B cell (primary cell): ENCODE data around the gene SLC2A9. TPM values are rescaled to one million over a fixed set of nuclear protein-coding genes. Genes with fewer than 3 reads are reported as not detected.

Source experiments
- ATAC-seq: fragments of 200-7000 bp; cut with Tn5 transposase; one replicate; pipeline ENCODE4 v1.10.0; 2021; ENCODE audit warnings: low read depth, mild to moderate bottlenecking, moderate number of reproducible peaks, moderate library complexity
- CTCF ChIA-PET: fragments of 350-600 bp; sonication (Branson Sonifier 250); formaldehyde crosslinking; loops from one replicate; lab custom pipeline; 2021; ENCODE audit warnings: antibody characterized with exemption, inconsistent platforms; lab: Charles Lee
- POLR2A ChIA-PET: fragments of 350-600 bp; sonication (Branson Sonifier 250); formaldehyde crosslinking; loops from one replicate; lab custom pipeline; 2021; ENCODE audit warnings: antibody characterized with exemption; lab: Charles Lee
- DNase-seq: peaks from one replicate; pipeline ENCODE4 v3.0.0; 2013
- H2AFZ ChIP-seq: 2 replicates; pipeline ENCODE4 v1.6.1; 2012; ENCODE audit warnings: mild to moderate bottlenecking, low read depth, low read length; ENCODE audit not compliant: insufficient read depth, poor library complexity, severe bottlenecking
- H3K27ac ChIP-seq, 2 donors: 1 replicate in 1 of 2; 2 replicates in 1 of 2; pipeline ENCODE4 v1.5.1; 2012 to 2013; ENCODE audit warnings: low read length in 2 of 2, mild to moderate bottlenecking in 2 of 2, moderate library complexity in 1 of 2
- H3K27me3 ChIP-seq, 4 experiments: fragments of 200-600 bp in 1 of 4; sonication (generic) in 1 of 4; replicated peaks in 1 of 4; 1 replicate in 2 of 4; 2 replicates in 2 of 4; pipeline versions ENCODE4 v1.6.1 to v1.7.0; 2013 to 2016; ENCODE audit warnings: low read length in 3 of 4, mild to moderate bottlenecking in 2 of 4, mixed read lengths in 1 of 4, moderate library complexity in 1 of 4; ENCODE audit not compliant: insufficient read depth in 4 of 4, control insufficient read depth in 3 of 4; ENCODE audit errors: control extremely low read depth in 1 of 4
- H3K36me3 ChIP-seq, 2 experiments: replicated peaks in 1 of 2; 1 replicate in 1 of 2; 2 replicates in 1 of 2; pipeline versions ENCODE4 v1.6.1 to v1.7.1; 2013; ENCODE audit warnings: low read length in 1 of 2; ENCODE audit not compliant: insufficient read depth in 2 of 2, control insufficient read depth in 1 of 2; ENCODE audit errors: control extremely low read depth in 1 of 2, extremely low read depth in 1 of 2
- H3K4me1 ChIP-seq, 2 donors: fragments of 200-600 bp in 1 of 2; sonication (generic) in 1 of 2; 1 replicate in 1 of 2; 2 replicates in 1 of 2; pipeline versions ENCODE4 v1.5.1 to v1.6.1; 2013 to 2017; ENCODE audit warnings: low read length in 2 of 2; ENCODE audit not compliant: control insufficient read depth in 2 of 2, insufficient read depth in 2 of 2
- H3K4me2 ChIP-seq: replicated peaks from 2 replicates; pipeline ENCODE3; 2012; ENCODE audit warnings: mild to moderate bottlenecking, low read depth, low read length; ENCODE audit not compliant: poor library complexity, severe bottlenecking
- H3K4me3 ChIP-seq, 5 experiments: fragments of 200-600 bp in 1 of 5; sonication (generic) in 1 of 5; 1 replicate in 3 of 5; 2 replicates in 2 of 5; pipeline versions ENCODE4 v1.5.1 to v1.7.0; 2011 to 2016; ENCODE audit warnings: low read length in 4 of 5, mild to moderate bottlenecking in 4 of 5, low read depth in 2 of 5, control low read depth in 1 of 5, moderate library complexity in 1 of 5; ENCODE audit not compliant: insufficient read depth in 1 of 5; ENCODE audit errors: control extremely low read depth in 1 of 5, extremely low read depth in 1 of 5
- H3K79me2 ChIP-seq: fragments of 200-600 bp; sonication (generic); one replicate; pipeline ENCODE4 v1.6.0; 2016; ENCODE audit warnings: low read length; ENCODE audit not compliant: control insufficient read depth, insufficient read depth
- H3K9ac ChIP-seq: fragments of 200-600 bp; sonication (generic); 2 replicates; pipeline ENCODE4 v1.6.1; 2017; ENCODE audit warnings: mild to moderate bottlenecking, low read length, moderate library complexity
- H3K9me3 ChIP-seq, 3 donors: one replicate each; pipeline versions ENCODE4 v1.6.1 to v1.7.1; 2013; ENCODE audit warnings: low read length in 2 of 3; ENCODE audit not compliant: control insufficient read depth in 2 of 3, insufficient read depth in 1 of 3; ENCODE audit errors: control extremely low read depth in 1 of 3
- H4K20me1 ChIP-seq: 2 replicates; pipeline ENCODE4 v1.6.0; 2012; ENCODE audit warnings: mild to moderate bottlenecking, low read length; ENCODE audit not compliant: insufficient read depth, control insufficient read depth, poor library complexity, severe bottlenecking
- H3K27ac Mint-ChIP-seq: one replicate; pipeline ENCODE4 v1.8.0; 2021; ENCODE audit warnings: mixed read lengths
- H3K27me3 Mint-ChIP-seq: one replicate; pipeline ENCODE4 v1.8.0; 2021; ENCODE audit warnings: mixed read lengths
- H3K4me1 Mint-ChIP-seq: one replicate; pipeline ENCODE4 v1.8.0; 2021; ENCODE audit warnings: mixed read lengths
- H3K4me3 Mint-ChIP-seq: one replicate; pipeline ENCODE4 v1.8.0; 2021; ENCODE audit warnings: mixed read lengths
- H3K9me3 Mint-ChIP-seq: one replicate; pipeline ENCODE4 v1.8.0; 2022; ENCODE audit warnings: mixed read lengths; ENCODE audit not compliant: insufficient read depth
- CTCF ChIP-seq: fragments of 200-600 bp; IDR thresholded peaks from one replicate; pipeline ENCODE4 v1.8.0; 2022; ENCODE audit warnings: antibody characterized with exemption, mild to moderate bottlenecking
- EZH2 ChIP-seq: IDR thresholded peaks from 2 replicates; pipeline ENCODE4 v1.6.1; 2012; ENCODE audit warnings: borderline replicate concordance, low read depth, mild to moderate bottlenecking, moderate library complexity, low read length; ENCODE audit not compliant: insufficient read depth, poor library complexity, severe bottlenecking
- WGBS: methylation state at CpG from one replicate; pipeline ENCODE4 v1.1.5; 2013; ENCODE audit warnings: missing lambda C conversion rate; ENCODE audit not compliant: insufficient coverage; 5-methylcytosine and 5-hydroxymethylcytosine counted together
- intact Hi-C: fragments of 100-400 bp; cut with micrococcal nuclease; formaldehyde crosslinking; loops from one replicate; pipeline ENCODE4 v1.10.0; 2022
- polyA plus RNA-seq: library from polyadenylated mRNA; depleted of rRNA; stranded (reverse); fragments of >200 nt; gene quantifications from 2 replicates; pipeline ENCODE4 v1.2.3, GENCODE V29; 2012
- total RNA-seq, 2 donors: library from RNA; stranded (reverse); fragments of 120-200 nt in 1 of 2; gene quantifications; 1 replicate in 1 of 2; 2 replicates in 1 of 2; pipeline versions ENCODE4 v1.2.3 to v1.2.4, GENCODE V29; 2013 to 2022

SLC2A9 gene
- total and polyA plus RNA-seq, 2 donors (not counting 1 experiment from before 2014, with no cell fraction given) = 0.89 to 2.1 TPM

GRCh38 chr4:9996319-9997110 lies 24.8 kb downstream of the SLC2A9 start:
- no peak overlapping the region for H3K27ac ChIP-seq
- no peak overlapping the region for H2AFZ ChIP-seq
- no peaks in the 10 kb centered on the region for H3K27me3 ChIP-seq
- peaks cover 10% of the 10 kb centered on the region for H3K4me1 Mint-ChIP-seq
- no peak overlapping the region for H3K4me3 ChIP-seq
- TF ChIP-seq CTCF (no peak), EZH2 (no peak)
- no peak overlapping the region for H3K27ac Mint-ChIP-seq
- intact Hi-C loops = no loop called here
- DNase-seq (no peak), ATAC-seq (no peak)
- no peak overlapping the region for H3K9ac ChIP-seq
- ChIA-PET POLR2A (no interaction called here), CTCF (no interaction called here)
- no peaks in the 10 kb centered on the region for H3K27me3 Mint-ChIP-seq
- H3K9me3 ChIP-seq = no peaks in the 10 kb centered on the region
- H3K9me3 Mint-ChIP-seq = no peaks in the 10 kb centered on the region
- H3K4me1 ChIP-seq = peaks cover 0 to 5% of the 10 kb centered on the region in 2 donors
- no peaks in the 10 kb centered on the region for H4K20me1 ChIP-seq
- H3K4me2 ChIP-seq = no peak overlapping the region
- H3K79me2 ChIP-seq = no peaks in the 10 kb centered on the region
- H3K4me3 Mint-ChIP-seq = no peak overlapping the region
- WGBS = 97% methylated on average over 6 of the region's 6 CpGs
- H3K36me3 ChIP-seq = no peaks in the 10 kb centered on the region

- intact Hi-C loops = no loop called here
- H3K79me2 ChIP-seq = no peaks in the 10 kb centered on the region
- Mint-ChIP-seq H3K27ac (no peak overlapping the region), H3K4me3 (no peak overlapping the region), H3K9me3 (no peaks in the 10 kb centered on the region), H3K27me3 (no peaks in the 10 kb centered on the region), H3K4me1 (peaks cover under 1% of the 10 kb centered on the region)
- CTCF ChIA-PET = no interaction called here
- DNase-seq (no peak), ATAC-seq (no peak)
- POLR2A ChIA-PET = no interaction called here
- H3K4me1 ChIP-seq = no peaks in the 10 kb centered on the region
- H3K4me3 ChIP-seq = no peak overlapping the region
- H3K9me3 ChIP-seq = no peaks in the 10 kb centered on the region
- H3K36me3 ChIP-seq = no peaks in the 10 kb centered on the region
- no peaks in the 10 kb centered on the region for H4K20me1 ChIP-seq
- H3K27ac ChIP-seq = no peak overlapping the region
- no peak for TF ChIP-seq EZH2
- no peak for TF ChIP-seq CTCF
- H3K4me2 ChIP-seq = no peak overlapping the region
- no peak overlapping the region for H2AFZ ChIP-seq
- 93% methylated on average over 3 of the region's 3 CpGs for whole genome bisulfite sequencing
- no peak overlapping the region for H3K9ac ChIP-seq
- no peaks in the 10 kb centered on the region for H3K27me3 ChIP-seq
These were observed 26.9 kb downstream of the SLC2A9 start for GRCh38 chr4:9994246-9994847.
